Inferior parietal cortex (tissue), 1 donor: ENCODE measurements around the gene IGF1R.
"Not testable (repeated sequence)": the region's sequence is repeated elsewhere in the genome, so short reads cannot be mapped to it uniquely, and the experiment has no call there.

ENCODE experiments used
- DNase-seq: peaks from one replicate; pipeline ENCODE4 v3.0.0-alpha.2; 2016; ENCODE audit errors: extremely low spot score

The IGF1R gene

DNA sequence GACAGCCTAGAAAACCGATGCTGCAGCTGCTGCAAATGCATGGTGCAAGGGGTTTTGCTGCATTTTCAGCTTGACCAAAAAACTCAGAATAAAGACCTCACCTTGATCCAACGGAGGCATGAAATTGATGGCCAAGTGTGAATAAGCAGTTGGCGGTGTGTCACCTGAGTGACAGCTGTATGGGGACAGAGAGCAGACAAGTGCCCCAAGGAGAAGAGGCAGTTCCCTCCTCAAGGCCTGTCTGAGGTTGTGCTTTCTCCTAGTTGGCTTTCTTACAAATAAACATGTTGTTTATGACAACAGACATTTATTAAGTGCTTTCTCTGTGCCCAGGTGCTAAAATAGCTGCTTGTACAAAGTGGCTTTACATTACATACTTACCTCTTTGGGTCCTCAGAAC, 349.0 kb downstream of the IGF1R start:
- DNase-seq = no peak

DNA sequence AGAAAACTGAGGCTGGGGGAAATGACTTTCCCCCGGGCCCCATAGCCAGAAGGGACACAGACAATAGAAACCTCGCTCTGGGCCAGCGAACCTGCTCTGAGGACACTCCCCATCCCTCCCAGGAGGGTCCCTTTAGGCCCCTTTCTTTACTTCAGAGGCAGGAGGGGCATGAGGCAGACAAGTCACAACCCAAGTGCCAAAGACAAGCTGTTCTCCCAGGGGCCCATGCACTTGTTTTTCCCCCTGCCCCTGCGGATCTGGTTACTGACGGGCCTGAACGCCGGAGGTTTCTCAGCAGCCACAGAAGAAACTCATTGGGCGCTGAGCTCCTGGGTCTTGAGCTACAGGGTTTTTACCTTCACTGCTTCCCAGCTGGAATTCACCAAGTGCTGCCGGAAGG, 349.4 kb downstream of the IGF1R start:
- DNase-seq = no peak

GRCh38 chr15:98998279-98998678, 349.9 kb downstream of the IGF1R start:
- DNase-seq = no peak

DNA sequence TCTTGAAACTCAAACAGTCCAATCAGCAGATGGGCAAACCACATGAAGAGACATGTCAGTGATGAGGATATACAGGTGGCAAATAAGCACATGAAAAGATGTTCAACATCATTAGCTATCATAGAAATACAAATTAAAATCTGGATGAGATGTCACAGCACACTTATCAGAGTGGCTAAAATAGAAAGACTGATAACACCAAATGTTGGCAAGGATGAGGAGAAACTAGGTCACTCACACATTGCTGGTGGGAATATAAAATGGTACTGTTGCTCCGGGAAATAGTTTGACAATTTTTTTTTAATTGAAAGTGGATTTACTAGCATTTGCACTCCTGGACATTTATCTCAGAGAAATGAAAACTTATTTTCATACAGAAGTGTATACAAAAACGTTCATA, 350.9 kb downstream of the IGF1R start:
- no peak for DNase-seq

- no peak for DNase-seq
These were observed 353.9 kb downstream of the IGF1R start for GRCh38 chr15:99002226-99002625.

DNA sequence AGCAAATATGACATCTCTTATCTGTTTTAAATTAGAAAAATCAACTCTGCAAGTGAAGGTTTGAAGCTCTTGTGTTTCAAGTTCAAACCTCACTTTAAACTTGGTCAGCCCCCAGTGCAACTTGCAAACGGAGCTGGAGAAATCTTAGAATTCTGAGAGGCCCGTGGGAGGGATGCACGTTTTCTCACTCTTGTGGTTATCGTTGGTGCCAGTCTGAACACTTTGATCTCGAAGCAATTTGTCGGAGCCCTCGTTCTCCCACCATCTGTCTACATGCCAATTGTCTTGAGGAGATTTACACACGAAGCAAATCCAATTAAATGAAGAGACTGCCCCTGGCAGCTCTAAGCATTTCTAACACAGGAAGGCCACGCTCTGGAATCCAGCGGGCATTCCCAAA, 355.0 kb downstream of the IGF1R start:
- DNase-seq = not testable (repeated sequence)

DNA sequence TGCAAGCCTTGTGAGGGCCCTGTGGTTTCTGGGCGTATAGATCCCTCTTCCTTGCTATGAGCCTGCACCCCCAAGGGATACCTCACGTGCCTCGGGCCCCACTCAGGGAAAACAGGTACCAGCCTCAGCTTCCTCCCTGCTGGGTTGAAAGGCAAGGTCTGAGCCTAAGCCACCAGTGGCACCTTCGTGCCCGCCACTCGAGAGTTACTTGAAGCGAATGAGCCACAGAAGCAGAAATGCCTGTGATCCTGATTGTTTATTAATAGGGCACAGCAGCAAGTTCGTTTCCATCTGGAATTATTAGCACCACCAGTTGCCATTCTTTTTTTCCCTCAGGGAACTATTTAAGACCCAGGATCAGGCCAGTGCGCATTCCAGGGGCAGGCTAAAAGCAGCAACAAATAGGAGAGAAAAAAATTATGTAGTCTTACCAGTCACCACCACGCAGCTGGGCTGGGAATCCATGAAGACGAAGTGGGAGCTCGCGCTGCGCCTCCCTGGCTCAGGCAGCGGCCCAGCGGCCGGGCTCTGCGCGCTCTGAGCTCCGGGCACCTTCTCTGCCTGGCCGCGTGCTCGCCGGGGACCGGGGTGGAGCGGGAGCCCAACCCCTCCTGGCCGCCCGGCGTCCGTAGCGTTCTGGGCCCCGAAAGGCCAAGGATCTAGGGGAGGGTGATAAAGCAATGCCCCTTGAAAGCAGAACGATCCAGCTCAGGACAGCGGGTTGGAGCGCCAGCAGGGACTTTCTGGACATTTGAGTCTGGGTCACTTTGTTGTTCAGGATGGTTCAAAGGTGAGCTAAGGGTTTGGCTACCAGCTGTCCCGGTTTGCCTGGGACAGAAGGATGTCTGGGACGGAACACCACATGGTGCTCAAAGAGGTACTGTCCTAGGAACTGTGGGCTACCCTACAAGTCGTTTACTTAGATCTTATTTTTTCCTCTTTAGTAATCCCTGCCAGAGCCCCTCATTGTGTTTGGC, 356.9 kb downstream of the IGF1R start:
- DNase-seq = not testable (repeated sequence)

DNA sequence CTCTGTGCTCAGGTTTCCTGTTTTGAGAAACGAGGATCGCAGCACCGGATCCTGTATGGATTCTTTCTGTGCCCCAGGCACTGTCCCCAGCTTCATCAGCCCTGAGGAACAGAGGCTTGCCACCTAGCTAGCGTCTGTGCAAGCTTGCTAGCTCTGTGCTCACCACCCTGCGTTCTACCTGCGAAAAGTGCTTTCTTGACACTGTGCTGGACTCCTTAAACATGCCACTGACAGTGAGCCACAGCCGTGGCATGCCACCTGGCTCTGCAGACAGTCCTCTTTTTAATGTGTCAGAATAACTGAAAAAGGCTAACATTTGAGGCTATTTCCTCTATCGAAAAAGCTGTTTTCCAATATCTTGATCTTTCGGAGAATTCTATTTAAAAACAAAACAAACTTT, 357.8 kb downstream of the IGF1R start:
- no peak for DNase-seq

DNA sequence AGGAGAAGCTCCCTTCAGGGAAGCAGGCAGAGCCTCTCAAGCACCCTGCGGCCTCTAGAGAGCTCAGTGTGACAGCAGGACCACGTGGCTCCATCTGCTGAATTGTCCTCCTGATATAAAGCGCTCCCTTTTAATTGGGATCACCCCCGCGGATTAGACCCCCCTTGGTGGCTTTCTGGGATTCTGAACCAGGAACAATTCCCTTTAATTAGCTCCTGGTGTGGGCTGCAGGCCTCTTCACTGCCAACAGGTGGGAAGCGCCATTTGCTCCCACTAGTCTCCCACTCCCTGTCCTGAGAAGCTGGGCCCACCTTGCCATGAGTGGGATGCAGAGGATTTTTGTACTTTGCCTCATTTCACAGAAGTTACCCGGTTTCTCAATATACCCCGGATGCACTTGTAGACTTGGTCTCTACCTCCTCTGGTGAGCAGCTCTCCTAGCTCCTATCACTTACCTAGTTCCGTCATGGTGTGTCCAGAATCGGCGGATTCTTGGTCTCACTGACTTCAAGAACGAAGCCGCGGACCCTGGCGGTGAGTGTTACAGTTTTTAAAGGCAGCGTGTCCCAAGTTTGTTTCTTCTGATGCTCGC, 358.7 kb downstream of the IGF1R start:
- no peak for DNase-seq

- no peak for DNase-seq
These were observed 361.5 kb downstream of the IGF1R start for GRCh38 chr15:99009741-99010330.

DNA sequence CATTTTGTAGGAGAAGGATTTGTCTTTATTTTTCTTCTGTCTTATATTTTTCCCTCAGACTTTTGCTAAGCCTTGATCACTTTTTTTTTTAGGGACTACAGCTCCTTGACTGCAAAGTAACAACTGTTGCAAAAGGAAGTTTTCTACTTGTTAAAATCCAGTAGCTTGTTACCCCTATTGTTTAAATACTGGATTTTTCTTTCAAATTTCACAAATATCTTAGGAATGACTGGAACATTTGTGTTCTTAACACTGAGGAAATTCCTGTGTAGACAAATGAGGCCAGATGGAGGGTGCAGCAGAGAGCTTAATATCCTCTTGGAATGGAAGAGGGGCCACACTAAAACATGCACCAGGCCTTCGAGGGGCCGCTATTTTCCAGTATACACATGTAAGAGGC, 362.4 kb downstream of the IGF1R start:
- DNase-seq = no peak
